Measurements from ENCODE around the gene DNAH7. TPM values are rescaled to one million over a fixed set of nuclear protein-coding genes. Genes with fewer than 3 reads are reported as not detected.

The DNAH7 gene
- total RNA-seq, 1 donor from 2014 or later: 1.2 TPM

DNA sequence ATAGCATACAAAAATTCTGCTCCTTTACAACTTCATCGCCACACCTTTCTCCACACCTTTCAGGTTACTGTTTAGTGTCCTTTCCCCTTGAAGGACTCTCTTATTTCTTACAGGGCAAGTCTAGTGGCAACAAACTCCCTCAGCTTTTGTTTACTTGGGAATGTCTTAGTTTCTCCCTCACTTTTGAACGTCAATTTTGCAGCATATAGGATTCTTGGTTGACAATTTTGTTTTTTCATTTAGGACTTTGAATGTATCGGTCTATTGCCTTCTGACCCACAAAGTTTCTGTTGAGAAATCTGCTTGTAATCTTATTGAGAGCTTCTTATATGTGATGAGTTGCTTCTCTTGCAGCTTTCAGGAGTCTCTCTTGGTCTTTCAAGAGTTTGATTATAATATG, 368.2 kb downstream of the DNAH7 start:
- no peak overlapping the region for H3K27ac Mint-ChIP-seq (ENCODE audit: unreplicated experiment)
- H2AFZ ChIP-seq (ENCODE audit: low read depth, low read length): no peak overlapping the region
- DNase-seq (ENCODE audit: low read depth): no peak
- no peak overlapping the region for H3K4me3 Mint-ChIP-seq (ENCODE audit: unreplicated experiment)
- no peak overlapping the region for H3K9ac ChIP-seq (ENCODE audit: low read length)
- no peak overlapping the region for H3K4me2 ChIP-seq (ENCODE audit: low read length)
- no peak overlapping the region for H3K27ac ChIP-seq (ENCODE audit: low read depth, low read length)
- H3K4me1 Mint-ChIP-seq (ENCODE audit: low read depth, unreplicated experiment): peaks cover 4% of the 10 kb centered on the region
- H3K36me3 Mint-ChIP-seq (ENCODE audit: low read depth, unreplicated experiment): peaks cover 12% of the 10 kb centered on the region
- no peaks in the 10 kb centered on the region for H3K27me3 Mint-ChIP-seq (ENCODE audit: low read depth, unreplicated experiment)
- peaks cover 3% of the 10 kb centered on the region for H4K20me1 ChIP-seq (ENCODE audit: insufficient read depth, low read length)
- no peaks in the 10 kb centered on the region for H3K4me1 ChIP-seq (ENCODE audit: insufficient read depth, low read length)
- no peak for TF ChIP-seq CTCF (IDR thresholded peaks at IDR 0.05; ENCODE audit: insufficient read depth, low read depth, low read length)
- no peak for TF ChIP-seq EZH2 (IDR thresholded peaks at IDR 0.05; ENCODE audit: insufficient read depth, low read length)
- H3K9me3 ChIP-seq (ENCODE audit: insufficient read depth, low read depth, low read length): no peaks in the 10 kb centered on the region
- H3K27me3 ChIP-seq (ENCODE audit: insufficient read depth, low read length): no peaks in the 10 kb centered on the region
- peaks cover 12% of the 10 kb centered on the region for H3K79me2 ChIP-seq (ENCODE audit: insufficient read depth, low read length)
- FAIRE-seq: no peak
- H3K4me3 ChIP-seq (ENCODE audit: insufficient read depth, low read depth, low read length): no peak overlapping the region
- no peaks in the 10 kb centered on the region for H3K36me3 ChIP-seq (ENCODE audit: insufficient read depth, low read length)
- H3K9me3 Mint-ChIP-seq (ENCODE audit: unreplicated experiment): peaks cover 9% of the 10 kb centered on the region

- H3K27ac Mint-ChIP-seq (ENCODE audit: unreplicated experiment): no peak overlapping the region
- Histone ChIP-seq H3K27me3 (ENCODE audit: insufficient read depth, low read length) (no peaks in the 10 kb centered on the region), H3K4me2 (ENCODE audit: low read length) (no peak overlapping the region), H3K9ac (ENCODE audit: low read length) (no peak overlapping the region), H3K9me3 (ENCODE audit: insufficient read depth, low read depth, low read length) (no peaks in the 10 kb centered on the region), H2AFZ (ENCODE audit: low read depth, low read length) (no peak overlapping the region), H3K36me3 (ENCODE audit: insufficient read depth, low read length) (no peaks in the 10 kb centered on the region), H3K27ac (ENCODE audit: low read depth, low read length) (no peak overlapping the region), H3K79me2 (ENCODE audit: insufficient read depth, low read length) (peaks cover 25% of the 10 kb centered on the region), H3K4me1 (ENCODE audit: insufficient read depth, low read length) (no peaks in the 10 kb centered on the region), H4K20me1 (ENCODE audit: insufficient read depth, low read length) (peaks cover 3% of the 10 kb centered on the region), H3K4me3 (ENCODE audit: insufficient read depth, low read depth, low read length) (no peak overlapping the region)
- no peak for FAIRE-seq
- H3K36me3 Mint-ChIP-seq (ENCODE audit: low read depth, unreplicated experiment): peaks cover 16% of the 10 kb centered on the region
- TF ChIP-seq CTCF (IDR thresholded peaks at IDR 0.05; ENCODE audit: insufficient read depth, low read depth, low read length) (no peak), EZH2 (IDR thresholded peaks at IDR 0.05; ENCODE audit: insufficient read depth, low read length) (no peak)
- no peak overlapping the region for H3K4me3 Mint-ChIP-seq (ENCODE audit: unreplicated experiment)
- peaks cover 9% of the 10 kb centered on the region for H3K9me3 Mint-ChIP-seq (ENCODE audit: unreplicated experiment)
- no peak for DNase-seq (ENCODE audit: low read depth)
- H3K27me3 Mint-ChIP-seq (ENCODE audit: low read depth, unreplicated experiment): no peaks in the 10 kb centered on the region
- H3K4me1 Mint-ChIP-seq (ENCODE audit: low read depth, unreplicated experiment): peaks cover 7% of the 10 kb centered on the region
Observed at GRCh38 chr2:195697681-195698220, 370.9 kb downstream of the DNAH7 start.

GRCh38 chr2:195696012-195696411, 372.6 kb downstream of the DNAH7 start:
- H3K27me3 ChIP-seq (ENCODE audit: insufficient read depth, low read length): no peaks in the 10 kb centered on the region
- peaks cover 7% of the 10 kb centered on the region for H3K4me1 Mint-ChIP-seq (ENCODE audit: low read depth, unreplicated experiment)
- no peak overlapping the region for H3K4me2 ChIP-seq (ENCODE audit: low read length)
- DNase-seq (ENCODE audit: low read depth) (no peak), FAIRE-seq (no peak)
- peaks cover 2% of the 10 kb centered on the region for H3K9me3 Mint-ChIP-seq (ENCODE audit: unreplicated experiment)
- H3K36me3 Mint-ChIP-seq (ENCODE audit: low read depth, unreplicated experiment): peaks cover 10% of the 10 kb centered on the region
- no peaks in the 10 kb centered on the region for H3K36me3 ChIP-seq (ENCODE audit: insufficient read depth, low read length)
- H2AFZ ChIP-seq (ENCODE audit: low read depth, low read length): no peak overlapping the region
- no peaks in the 10 kb centered on the region for H3K4me1 ChIP-seq (ENCODE audit: insufficient read depth, low read length)
- peaks cover 25% of the 10 kb centered on the region for H3K79me2 ChIP-seq (ENCODE audit: insufficient read depth, low read length)
- H3K9me3 ChIP-seq (ENCODE audit: insufficient read depth, low read depth, low read length): no peaks in the 10 kb centered on the region
- peaks cover 3% of the 10 kb centered on the region for H4K20me1 ChIP-seq (ENCODE audit: insufficient read depth, low read length)
- H3K9ac ChIP-seq (ENCODE audit: low read length): no peak overlapping the region
- no peak overlapping the region for H3K27ac Mint-ChIP-seq (ENCODE audit: unreplicated experiment)
- no peaks in the 10 kb centered on the region for H3K27me3 Mint-ChIP-seq (ENCODE audit: low read depth, unreplicated experiment)
- H3K4me3 ChIP-seq (ENCODE audit: insufficient read depth, low read depth, low read length): no peak overlapping the region
- TF ChIP-seq CTCF (IDR thresholded peaks at IDR 0.05; ENCODE audit: insufficient read depth, low read depth, low read length): no peak
- TF ChIP-seq EZH2 (IDR thresholded peaks at IDR 0.05; ENCODE audit: insufficient read depth, low read length): no peak
- no peak overlapping the region for H3K27ac ChIP-seq (ENCODE audit: low read depth, low read length)
- no peak overlapping the region for H3K4me3 Mint-ChIP-seq (ENCODE audit: unreplicated experiment)
